GM12872 (cell line): Measurements from ENCODE around the gene TMEM39A.

Experiments
- CTCF ChIP-seq: IDR thresholded peaks from 3 replicates; pipeline ENCODE4 v1.5.1; 2011; ENCODE audit warnings: low read depth, mild to moderate bottlenecking, low read length, moderate library complexity; ENCODE audit not compliant: insufficient read depth

Gene TMEM39A

GRCh38 chr3:119500265-119500664, 36.9 kb upstream of the TMEM39A start:
- TF ChIP-seq CTCF: no peak

- no peak for TF ChIP-seq CTCF
Measured at GRCh38 chr3:119498186-119499011, 35.0 kb upstream of the TMEM39A start, which contains the start of gene TIMMDC1. TSS of gene TIMMDC1 (plus strand) at chr3:119498547. CDS start at chr3:119498734, 187 bp downstream.

- TF ChIP-seq CTCF: no peak
Measured at GRCh38 chr3:119497820-119498185, 34.4 kb upstream of the TMEM39A start.

- TF ChIP-seq CTCF: peak; percentile 28; the same call in 1 of the 3 replicates
Measured at GRCh38 chr3:119494597-119494996, 31.2 kb upstream of the TMEM39A start.

GRCh38 chr3:119492810-119493209, 29.4 kb upstream of the TMEM39A start:
- TF ChIP-seq CTCF: no peak

- no peak for TF ChIP-seq CTCF
Measured at GRCh38 chr3:119492128-119492527, 28.7 kb upstream of the TMEM39A start.

- TF ChIP-seq CTCF: no peak
Measured at GRCh38 chr3:119490153-119490552, 26.7 kb upstream of the TMEM39A start.

GRCh38 chr3:119485563-119485962, 22.1 kb upstream of the TMEM39A start:
- no peak for TF ChIP-seq CTCF
